IMR-90 (cell line): Measurements from ENCODE around the gene CNIH1. TPM values are rescaled to one million over a fixed set of nuclear protein-coding genes. Genes with fewer than 3 reads are reported as not detected.

Experiments used
- ATAC-seq: fragments of 200-7000 bp; cut with Tn5 transposase; 2 replicates; pipeline ENCODE4 v1.9.1; 2020; ENCODE audit warnings: low read depth, mild to moderate bottlenecking, moderate library complexity
- BruUV-seq: library from RNA; stranded (reverse); fragments of 400-500 nt; replicated peaks from 2 replicates; lab custom pipeline; 2021; lab: Mats Ljungman, UMichigan
- CTCF ChIA-PET: fragments of 300-600 bp; formaldehyde crosslinking; extraction: SDS; loops from one replicate; lab custom pipeline; 2021; ENCODE audit warnings: antibody characterized with exemption; lab: Yijun Ruan, JAX
- POLR2A ChIA-PET: fragments of 300-600 bp; sonication (Branson Sonifier 250); formaldehyde crosslinking; loops from one replicate; lab custom pipeline; 2022; ENCODE audit warnings: antibody characterized with exemption; ENCODE audit not compliant: unreplicated experiment; lab: Charles Lee
- DNase-seq: peaks from one replicate; pipeline ENCODE4 v3.0.0; 2013
- H2AFZ ChIP-seq: replicated peaks from 2 replicates; pipeline ENCODE3; 2013; ENCODE audit warnings: low read length, mild to moderate bottlenecking; ENCODE audit not compliant: poor library complexity
- H2AK5ac ChIP-seq: 2 replicates; pipeline ENCODE4 v1.6.1; 2013; ENCODE audit warnings: low read depth, low read length, inconsistent platforms
- H2AK9ac ChIP-seq: replicated peaks from 2 replicates; pipeline ENCODE3; 2013; ENCODE audit warnings: mild to moderate bottlenecking, low read depth, low read length, moderate library complexity; ENCODE audit not compliant: poor library complexity
- H2BK120ac ChIP-seq: 2 replicates; pipeline ENCODE4 v1.6.1; 2013; ENCODE audit warnings: low read depth, low read length, inconsistent platforms
- H2BK15ac ChIP-seq: 3 replicates; pipeline ENCODE4 v1.6.1; 2013; ENCODE audit warnings: low read depth, low read length, inconsistent platforms
- H2BK20ac ChIP-seq: 2 replicates; pipeline ENCODE4 v1.6.1; 2013; ENCODE audit warnings: low read depth, mild to moderate bottlenecking, inconsistent platforms, low read length, moderate library complexity
- H2BK5ac ChIP-seq: 2 replicates; pipeline ENCODE4 v1.6.1; 2013; ENCODE audit warnings: mild to moderate bottlenecking, low read depth, low read length, inconsistent platforms; ENCODE audit not compliant: poor library complexity, severe bottlenecking
- H3K14ac ChIP-seq: replicated peaks from 2 replicates; pipeline ENCODE4 v1.6.1; 2013; ENCODE audit warnings: low read depth, low read length, inconsistent platforms
- H3K18ac ChIP-seq: 2 replicates; pipeline ENCODE4 v1.6.1; 2013; ENCODE audit warnings: low read depth, low read length, control low read depth
- H3K23ac ChIP-seq: 2 replicates; pipeline ENCODE4 v1.6.1; 2013; ENCODE audit warnings: low read depth, low read length, inconsistent platforms
- H3K27ac ChIP-seq: 2 replicates; pipeline ENCODE4 v1.5.1; 2013; ENCODE audit warnings: mild to moderate bottlenecking, control low read depth, low read length; ENCODE audit not compliant: insufficient read depth
- H3K27me3 ChIP-seq: 2 replicates; pipeline ENCODE4 v1.6.1; 2013; ENCODE audit warnings: low read length; ENCODE audit not compliant: control insufficient read depth, insufficient read depth
- H3K36me3 ChIP-seq: 2 replicates; pipeline ENCODE4 v1.6.1; 2013; ENCODE audit warnings: low read length, mixed read lengths; ENCODE audit not compliant: control insufficient read depth, insufficient read depth
- H3K4ac ChIP-seq: 2 replicates; pipeline ENCODE4 v1.6.1; 2013; ENCODE audit warnings: low read depth, low read length, inconsistent platforms
- H3K4me1 ChIP-seq: 2 replicates; pipeline ENCODE4 v1.6.1; 2013; ENCODE audit warnings: low read length, mixed read lengths; ENCODE audit not compliant: control insufficient read depth, insufficient read depth
- H3K4me2 ChIP-seq: 2 replicates; pipeline ENCODE4 v1.6.1; 2013; ENCODE audit warnings: low read depth, mild to moderate bottlenecking, control low read depth, low read length, moderate library complexity
- H3K4me3 ChIP-seq: 2 replicates; pipeline ENCODE4 v1.5.1; 2013; ENCODE audit warnings: low read depth, mild to moderate bottlenecking, control low read depth, low read length, moderate library complexity; ENCODE audit not compliant: insufficient read depth
- H3K56ac ChIP-seq: 2 replicates; pipeline ENCODE4 v1.6.1; 2013; ENCODE audit warnings: low read length, inconsistent platforms; ENCODE audit not compliant: insufficient read depth; ENCODE audit errors: extremely low read depth
- H3K79me1 ChIP-seq, 2 experiments: 2 replicates each; pipeline ENCODE4 v1.6.1; 2013; ENCODE audit warnings: low read length in 2 of 2, inconsistent platforms in 1 of 2, low read depth in 1 of 2
- H3K9ac ChIP-seq: 2 replicates; pipeline ENCODE4 v1.6.1; 2013; ENCODE audit warnings: low read depth, low read length, control low read depth
- H3K9me1 ChIP-seq: 2 replicates; pipeline ENCODE4 v1.6.1; 2013; ENCODE audit warnings: low read length, inconsistent platforms; ENCODE audit not compliant: insufficient read depth
- H3K9me3 ChIP-seq: 2 replicates; pipeline ENCODE4 v1.6.1; 2013; ENCODE audit warnings: low read length; ENCODE audit not compliant: control insufficient read depth, insufficient read depth
- H4K20me1 ChIP-seq: 2 replicates; pipeline ENCODE4 v1.6.1; 2013; ENCODE audit warnings: low read length, inconsistent platforms; ENCODE audit not compliant: insufficient read depth
- H4K5ac ChIP-seq: 2 replicates; pipeline ENCODE4 v1.6.1; 2013; ENCODE audit warnings: mild to moderate bottlenecking, low read depth, low read length, control low read depth
- H4K8ac ChIP-seq, 2 experiments: 2 replicates each; pipeline ENCODE4 v1.6.1; 2013; ENCODE audit warnings: low read depth in 2 of 2, low read length in 2 of 2, control low read depth in 1 of 2, inconsistent platforms in 1 of 2
- H4K91ac ChIP-seq: 2 replicates; pipeline ENCODE4 v1.6.1; 2013; ENCODE audit warnings: low read depth, low read length, inconsistent platforms; ENCODE audit not compliant: insufficient read depth
- BHLHE40 ChIP-seq: fragments of 150-350 bp; IDR thresholded peaks from 2 replicates; pipeline ENCODE4 v1.6.1; 2016; ENCODE audit warnings: mild to moderate bottlenecking, low read depth, low read length
- CEBPB ChIP-seq: IDR thresholded peaks from 2 replicates; pipeline ENCODE4 v1.6.1; 2012; ENCODE audit warnings: low read depth, low read length, improper control_type of control experiment
- MAZ ChIP-seq: IDR thresholded peaks from 2 replicates; pipeline ENCODE4 v1.6.1; 2012; ENCODE audit warnings: low read depth, mild to moderate bottlenecking, low read length, improper control_type of control experiment, moderate library complexity, borderline replicate concordance
- MXI1 ChIP-seq: IDR thresholded peaks from 2 replicates; pipeline ENCODE4 v1.6.1; 2012; ENCODE audit warnings: low read depth, mild to moderate bottlenecking, low read length, moderate library complexity, borderline replicate concordance
- NFE2L2 ChIP-seq: fragments of 150-350 bp; IDR thresholded peaks from 2 replicates; pipeline ENCODE4 v1.6.1; 2016; ENCODE audit warnings: low read depth, mild to moderate bottlenecking, low read length
- POLR2A ChIP-seq: IDR thresholded peaks from 2 replicates; pipeline ENCODE4 v1.6.1; 2012; ENCODE audit warnings: mild to moderate bottlenecking, low read depth, low read length
- RAD21 ChIP-seq: IDR thresholded peaks from 2 replicates; pipeline ENCODE4 v1.6.1; 2012; ENCODE audit warnings: low read length, improper control_type of control experiment
- RCOR1 ChIP-seq: IDR thresholded peaks from 2 replicates; pipeline ENCODE4 v1.6.1; 2012; ENCODE audit warnings: mild to moderate bottlenecking, low read length, improper control_type of control experiment; ENCODE audit not compliant: insufficient replicate concordance
- RFX5 ChIP-seq: IDR thresholded peaks from 2 replicates; pipeline ENCODE4 v1.8.0; 2012; ENCODE audit warnings: low read depth, mild to moderate bottlenecking, low read length, moderate library complexity
- SMC3 ChIP-seq: fragments of 150-350 bp; IDR thresholded peaks from 2 replicates; pipeline ENCODE4 v1.6.1; 2016; ENCODE audit warnings: low read depth, mild to moderate bottlenecking, antibody characterized with exemption, low read length, moderate library complexity
- USF2 ChIP-seq: fragments of 150-350 bp; IDR thresholded peaks from 2 replicates; pipeline ENCODE4 v1.6.1; 2017; ENCODE audit warnings: mild to moderate bottlenecking, antibody characterized with exemption, low read length, low read depth
- WGBS, 2 experiments: methylation state at CpG; one replicate each; pipeline versions ENCODE4 v1.1.5 to v1.1.7; 2013; ENCODE audit warnings: missing lambda C conversion rate in 2 of 2; ENCODE audit not compliant: insufficient read length in 1 of 2; ENCODE audit errors: extremely low coverage in 2 of 2; 5-methylcytosine and 5-hydroxymethylcytosine counted together
- dilution Hi-C: fragments of 300-500 bp; cut with HindIII; formaldehyde crosslinking; loops from one replicate; pipeline ENCODE4 v1.14.3; 2018; ENCODE audit warnings: low sequenced_read_pairs; ENCODE audit not compliant: unreplicated experiment
- in situ Hi-C: fragments of 300-500 bp; cut with MboI; formaldehyde crosslinking; loops from 3 replicates; pipeline ENCODE4 v1.14.3; 2019; ENCODE audit warnings: low sequenced_read_pairs, inconsistent platforms, mixed read lengths
- intact Hi-C: fragments of 100-400 bp; cut with micrococcal nuclease; formaldehyde crosslinking; loops from 2 replicates; pipeline ENCODE4 v1.10.0; 2022
- polyA plus RNA-seq, 3 experiments: library from polyadenylated mRNA; depleted of rRNA; stranded (reverse); fragments of >200 nt; gene quantifications; 2 replicates each; pipeline ENCODE4 v1.2.3, GENCODE V29; 2012; ENCODE audit warnings: low replicate concordance in 1 of 3
- total RNA-seq: library from RNA; depleted of rRNA; stranded (reverse); fragments of >200 nt; gene quantifications from 2 replicates; pipeline ENCODE4 v1.2.3, GENCODE V29; 2012
- TF ChIP-seq, protein P1 (sequence below): conservative IDR thresholded peaks from 2 replicates; pipeline ENCODE4 v1.5.1; 2012; ENCODE audit warnings: mild to moderate bottlenecking, low read depth, low read length, improper control_type of control experiment

The CNIH1 gene
- total and polyA plus RNA-seq, 2 of the 4 experiments (the other 2 are of a cell fraction), result 244 to 284 TPM

GRCh38 chr14:54465654-54466053, 24.5 kb upstream of the CNIH1 start:
- Histone ChIP-seq H2AK5ac (no peak overlapping the region), H3K14ac (no peak overlapping the region), H3K4me3 (no peak overlapping the region), H4K5ac (no peak overlapping the region), H2AK9ac (no peak overlapping the region), H3K27me3 (no peaks in the 10 kb centered on the region; the same call in 1 of the 2 replicates), H3K4me1 (no peaks in the 10 kb centered on the region), H2AFZ (no peak overlapping the region), H3K9me3 (peaks cover 5% of the 10 kb centered on the region; the same call in 1 of the 2 replicates), H3K9me1 (no peaks in the 10 kb centered on the region), H3K56ac (no peak overlapping the region), H3K4ac (no peak overlapping the region), H2BK120ac (no peak overlapping the region), H2BK20ac (no peak overlapping the region), H3K18ac (no peak overlapping the region), H4K91ac (no peak overlapping the region), H3K79me1 (no peaks in the 10 kb centered on the region), H3K23ac (no peak overlapping the region), H3K4me2 (no peak overlapping the region), H2BK5ac (no peak overlapping the region), H4K8ac (no peak overlapping the region), H2BK15ac (no peak overlapping the region), H3K9ac (no peak overlapping the region), H4K20me1 (no peaks in the 10 kb centered on the region), H3K27ac (no peak overlapping the region), H3K36me3 (no peaks in the 10 kb centered on the region; the same call in 1 of the 2 replicates)
- ATAC-seq (no peak), DNase-seq (no peak)
- WGBS, 2 experiments, result no CpG with 5 or more reads among the region's 4 CpGs
- no TSS peak for BruUV-seq
- CTCF ChIA-PET, result no interaction called here
- intact Hi-C loops (no loop called here), in situ Hi-C loops (no loop called here), dilution Hi-C loops (no loop called here)
- TF ChIP-seq POLR2A (no peak), RCOR1 (no peak), USF2 (no peak), MAZ (no peak), BHLHE40 (no peak), SMC3 (no peak), MXI1 (no peak), RFX5 (no peak), RAD21 (no peak), NFE2L2 (no peak), CEBPB (no peak)
- TF ChIP-seq, protein P1, sequence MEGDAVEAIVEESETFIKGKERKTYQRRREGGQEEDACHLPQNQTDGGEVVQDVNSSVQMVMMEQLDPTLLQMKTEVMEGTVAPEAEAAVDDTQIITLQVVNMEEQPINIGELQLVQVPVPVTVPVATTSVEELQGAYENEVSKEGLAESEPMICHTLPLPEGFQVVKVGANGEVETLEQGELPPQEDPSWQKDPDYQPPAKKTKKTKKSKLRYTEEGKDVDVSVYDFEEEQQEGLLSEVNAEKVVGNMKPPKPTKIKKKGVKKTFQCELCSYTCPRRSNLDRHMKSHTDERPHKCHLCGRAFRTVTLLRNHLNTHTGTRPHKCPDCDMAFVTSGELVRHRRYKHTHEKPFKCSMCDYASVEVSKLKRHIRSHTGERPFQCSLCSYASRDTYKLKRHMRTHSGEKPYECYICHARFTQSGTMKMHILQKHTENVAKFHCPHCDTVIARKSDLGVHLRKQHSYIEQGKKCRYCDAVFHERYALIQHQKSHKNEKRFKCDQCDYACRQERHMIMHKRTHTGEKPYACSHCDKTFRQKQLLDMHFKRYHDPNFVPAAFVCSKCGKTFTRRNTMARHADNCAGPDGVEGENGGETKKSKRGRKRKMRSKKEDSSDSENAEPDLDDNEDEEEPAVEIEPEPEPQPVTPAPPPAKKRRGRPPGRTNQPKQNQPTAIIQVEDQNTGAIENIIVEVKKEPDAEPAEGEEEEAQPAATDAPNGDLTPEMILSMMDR, result no peak
- POLR2A ChIA-PET, result no interaction called here
